Measurements from ENCODE around the gene GLUD2. TPM values are rescaled to one million over a fixed set of nuclear protein-coding genes. Genes with fewer than 3 reads are reported as not detected.

Gene GLUD2
- total RNA-seq, 5 donors from 2014 or later (not counting 1 experiment from before 2014, with no cell fraction given), result 0.13 to 0.39 (median 0.29) TPM; not detected in 2

GRCh38 chrX:121011254-121011653, 36.2 kb upstream of the GLUD2 start:
- H3K4me3 ChIP-seq (ENCODE audit: control insufficient read depth in 1 of 2, extremely low read depth in 1 of 2, low read length in 1 of 2), result no peak overlapping the region
- H3K9me3 Mint-ChIP-seq, result peaks cover under 1 to 16% (median 2%) of the 10 kb centered on the region in 3 donors
- DNase-seq, result no peak
- ChIA-PET POLR2A (no interaction called here), CTCF (no interaction called here)
- no peak for ATAC-seq (replicated peaks in 1 of 4)
- no peak overlapping the region for H3K27ac ChIP-seq (ENCODE audit: low read length)
- H3K27ac Mint-ChIP-seq, result no peak overlapping the region
- H3K27me3 Mint-ChIP-seq, result peaks cover 1 to 27% of the 10 kb centered on the region in 2 donors
- WGBS (ENCODE audit: insufficient coverage), result no CpG with 5 or more reads among the region's 7 CpGs
- no peaks in the 10 kb centered on the region for H3K9me3 ChIP-seq
- no peaks in the 10 kb centered on the region for H3K27me3 ChIP-seq (replicated peaks in 1 of 2; ENCODE audit: control insufficient read depth in 2 of 2, extremely low read depth in 1 of 2, insufficient read depth in 2 of 2, low read length in 1 of 2)
- H3K4me1 Mint-ChIP-seq, result no peaks in the 10 kb centered on the region
- H3K4me1 ChIP-seq (ENCODE audit: control insufficient read depth in 1 of 2, extremely low read depth in 1 of 2, insufficient read depth in 2 of 2, low read length in 2 of 2), result no peaks in the 10 kb centered on the region
- H3K36me3 ChIP-seq (ENCODE audit: control insufficient read depth in 2 of 2, extremely low read depth in 1 of 2, insufficient read depth in 1 of 2, low read length in 1 of 2), result no peaks in the 10 kb centered on the region
- no peak overlapping the region for H3K4me3 Mint-ChIP-seq
- no peaks in the 10 kb centered on the region for H3K36me3 Mint-ChIP-seq

- Histone ChIP-seq H3K4me3 (ENCODE audit: control insufficient read depth in 1 of 2, extremely low read depth in 1 of 2, low read length in 1 of 2) (no peak overlapping the region), H3K4me1 (ENCODE audit: control insufficient read depth in 1 of 2, extremely low read depth in 1 of 2, insufficient read depth in 2 of 2, low read length in 2 of 2) (no peaks in the 10 kb centered on the region), H3K27me3 (replicated peaks in 1 of 2; ENCODE audit: control insufficient read depth in 2 of 2, extremely low read depth in 1 of 2, insufficient read depth in 2 of 2, low read length in 1 of 2) (no peaks in the 10 kb centered on the region), H3K36me3 (ENCODE audit: control insufficient read depth in 2 of 2, extremely low read depth in 1 of 2, insufficient read depth in 1 of 2, low read length in 1 of 2) (no peaks in the 10 kb centered on the region), H3K27ac (ENCODE audit: low read length) (no peak overlapping the region), H3K9me3 (no peaks in the 10 kb centered on the region)
- peaks cover 0 to 16% (median 2%) of the 10 kb centered on the region in 3 donors for H3K9me3 Mint-ChIP-seq
- H3K27me3 Mint-ChIP-seq, result peaks cover 1 to 23% of the 10 kb centered on the region in 2 donors
- DNase-seq (no peak), ATAC-seq (replicated peaks in 1 of 4) (no peak)
- no peak overlapping the region for H3K4me3 Mint-ChIP-seq
- no peaks in the 10 kb centered on the region for H3K36me3 Mint-ChIP-seq
- ChIA-PET POLR2A (no interaction called here), CTCF (no interaction called here)
- H3K4me1 Mint-ChIP-seq, result no peaks in the 10 kb centered on the region
- no peak overlapping the region for H3K27ac Mint-ChIP-seq
Measured at GRCh38 chrX:121013897-121014455, 33.4 kb upstream of the GLUD2 start.

- no peak for ATAC-seq (replicated peaks in 1 of 4)
- Histone ChIP-seq H3K27me3 (replicated peaks in 1 of 2; ENCODE audit: control insufficient read depth in 2 of 2, extremely low read depth in 1 of 2, insufficient read depth in 2 of 2, low read length in 1 of 2) (no peaks in the 10 kb centered on the region), H3K9me3 (no peaks in the 10 kb centered on the region), H3K36me3 (ENCODE audit: control insufficient read depth in 2 of 2, extremely low read depth in 1 of 2, insufficient read depth in 1 of 2, low read length in 1 of 2) (no peaks in the 10 kb centered on the region), H3K4me3 (ENCODE audit: control insufficient read depth in 1 of 2, extremely low read depth in 1 of 2, low read length in 1 of 2) (no peak overlapping the region), H3K4me1 (ENCODE audit: control insufficient read depth in 1 of 2, extremely low read depth in 1 of 2, insufficient read depth in 2 of 2, low read length in 2 of 2) (no peaks in the 10 kb centered on the region), H3K27ac (ENCODE audit: low read length) (no peak overlapping the region)
- WGBS (ENCODE audit: insufficient coverage), result no CpG with 5 or more reads among the region's 2 CpGs
- Mint-ChIP-seq H3K27ac (no peak overlapping the region), H3K27me3 (peaks cover 1 to 23% of the 10 kb centered on the region in 2 donors), H3K4me3 (no peak overlapping the region), H3K9me3 (peaks cover 0 to 16% (median 2%) of the 10 kb centered on the region in 3 donors), H3K4me1 (no peaks in the 10 kb centered on the region), H3K36me3 (no peaks in the 10 kb centered on the region)
- CTCF ChIA-PET, result no interaction called here
- POLR2A ChIA-PET, result no interaction called here
- no peak for DNase-seq
Measured at GRCh38 chrX:121014826-121015225, 32.6 kb upstream of the GLUD2 start.

- ATAC-seq (replicated peaks in 1 of 4) (no peak), DNase-seq (no peak)
- Mint-ChIP-seq H3K4me1 (no peaks in the 10 kb centered on the region), H3K27ac (no peak overlapping the region), H3K4me3 (no peak overlapping the region), H3K27me3 (peaks cover 0 to 19% of the 10 kb centered on the region in 2 donors), H3K36me3 (no peaks in the 10 kb centered on the region), H3K9me3 (no peaks in the 10 kb centered on the region)
- POLR2A ChIA-PET, result no interaction called here
- H3K4me3 ChIP-seq (ENCODE audit: control insufficient read depth in 1 of 2, extremely low read depth in 1 of 2, low read length in 1 of 2), result no peak overlapping the region
- no CpG with 5 or more reads among the region's 1 CpG for WGBS (ENCODE audit: insufficient coverage)
- no peaks in the 10 kb centered on the region for H3K27me3 ChIP-seq (replicated peaks in 1 of 2; ENCODE audit: control insufficient read depth in 2 of 2, extremely low read depth in 1 of 2, insufficient read depth in 2 of 2, low read length in 1 of 2)
- no peaks in the 10 kb centered on the region for H3K9me3 ChIP-seq
- CTCF ChIA-PET, result no interaction called here
- H3K4me1 ChIP-seq (ENCODE audit: control insufficient read depth in 1 of 2, extremely low read depth in 1 of 2, insufficient read depth in 2 of 2, low read length in 2 of 2), result no peaks in the 10 kb centered on the region
- H3K36me3 ChIP-seq (ENCODE audit: control insufficient read depth in 2 of 2, extremely low read depth in 1 of 2, insufficient read depth in 1 of 2, low read length in 1 of 2), result no peaks in the 10 kb centered on the region
- no peak overlapping the region for H3K27ac ChIP-seq (ENCODE audit: low read length)
Measured at GRCh38 chrX:121028419-121028818, 19.0 kb upstream of the GLUD2 start.

- H3K9me3 ChIP-seq, result no peaks in the 10 kb centered on the region
- CTCF ChIA-PET, result interaction anchor here in 1 of 2 donors (0.5 kb wide), 1 partner anchor 994 kb away, joined by 3 read pairs; no protein-coding TSS in a partner anchor
Measured at GRCh38 chrX:121030083-121030482, 17.3 kb upstream of the GLUD2 start.

GRCh38 chrX:121032531-121032930, 14.9 kb upstream of the GLUD2 start:
- Mint-ChIP-seq H3K4me1 (no peaks in the 10 kb centered on the region), H3K27me3 (peaks cover 0 to 23% of the 10 kb centered on the region in 2 donors), H3K9me3 (no peaks in the 10 kb centered on the region), H3K36me3 (no peaks in the 10 kb centered on the region), H3K4me3 (no peak overlapping the region), H3K27ac (no peak overlapping the region)
- ATAC-seq (replicated peaks in 1 of 4) (no peak), DNase-seq (no peak)
- Histone ChIP-seq H3K36me3 (ENCODE audit: control insufficient read depth in 2 of 2, extremely low read depth in 1 of 2, insufficient read depth in 1 of 2, low read length in 1 of 2) (no peaks in the 10 kb centered on the region), H3K27ac (ENCODE audit: low read length) (no peak overlapping the region), H3K27me3 (replicated peaks in 1 of 2; ENCODE audit: control insufficient read depth in 2 of 2, extremely low read depth in 1 of 2, insufficient read depth in 2 of 2, low read length in 1 of 2) (no peaks in the 10 kb centered on the region), H3K9me3 (no peaks in the 10 kb centered on the region), H3K4me1 (ENCODE audit: control insufficient read depth in 1 of 2, extremely low read depth in 1 of 2, insufficient read depth in 2 of 2, low read length in 2 of 2) (no peaks in the 10 kb centered on the region), H3K4me3 (ENCODE audit: control insufficient read depth in 1 of 2, extremely low read depth in 1 of 2, low read length in 1 of 2) (no peak overlapping the region)
- WGBS (ENCODE audit: insufficient coverage), result no CpG with 5 or more reads among the region's 2 CpGs
- CTCF ChIA-PET, result no interaction called here
- POLR2A ChIA-PET, result no interaction called here

More at GRCh38 chrX:121030083-121030482, 17.3 kb upstream of the GLUD2 start:
- H3K27me3 ChIP-seq (replicated peaks in 1 of 2; ENCODE audit: control insufficient read depth in 2 of 2, extremely low read depth in 1 of 2, insufficient read depth in 2 of 2, low read length in 1 of 2), result no peaks in the 10 kb centered on the region
- Mint-ChIP-seq H3K4me1 (no peaks in the 10 kb centered on the region), H3K27ac (no peak overlapping the region), H3K4me3 (no peak overlapping the region), H3K27me3 (peaks cover 0 to 23% of the 10 kb centered on the region in 2 donors), H3K9me3 (no peaks in the 10 kb centered on the region), H3K36me3 (no peaks in the 10 kb centered on the region)
- DNase-seq (no peak), ATAC-seq (replicated peaks in 1 of 4) (no peak)
- no peaks in the 10 kb centered on the region for H3K4me1 ChIP-seq (ENCODE audit: control insufficient read depth in 1 of 2, extremely low read depth in 1 of 2, insufficient read depth in 2 of 2, low read length in 2 of 2)
- WGBS (ENCODE audit: insufficient coverage), result no CpG with 5 or more reads among the region's 4 CpGs
- no peak overlapping the region for H3K4me3 ChIP-seq (ENCODE audit: control insufficient read depth in 1 of 2, extremely low read depth in 1 of 2, low read length in 1 of 2)
- no peaks in the 10 kb centered on the region for H3K36me3 ChIP-seq (ENCODE audit: control insufficient read depth in 2 of 2, extremely low read depth in 1 of 2, insufficient read depth in 1 of 2, low read length in 1 of 2)
- POLR2A ChIA-PET, result no interaction called here
- H3K27ac ChIP-seq (ENCODE audit: low read length), result no peak overlapping the region

- ChIA-PET CTCF (no interaction called here), POLR2A (no interaction called here)
- Histone ChIP-seq H3K4me1 (ENCODE audit: control insufficient read depth in 1 of 2, extremely low read depth in 1 of 2, insufficient read depth in 2 of 2, low read length in 2 of 2) (no peaks in the 10 kb centered on the region), H3K36me3 (ENCODE audit: control insufficient read depth in 2 of 2, extremely low read depth in 1 of 2, insufficient read depth in 1 of 2, low read length in 1 of 2) (no peaks in the 10 kb centered on the region), H3K27me3 (replicated peaks in 1 of 2; ENCODE audit: control insufficient read depth in 2 of 2, extremely low read depth in 1 of 2, insufficient read depth in 2 of 2, low read length in 1 of 2) (no peaks in the 10 kb centered on the region), H3K27ac (ENCODE audit: low read length) (no peak overlapping the region), H3K4me3 (ENCODE audit: control insufficient read depth in 1 of 2, extremely low read depth in 1 of 2, low read length in 1 of 2) (no peak overlapping the region), H3K9me3 (no peaks in the 10 kb centered on the region)
- H3K9me3 Mint-ChIP-seq, result no peaks in the 10 kb centered on the region
- H3K27ac Mint-ChIP-seq, result no peak overlapping the region
- no peaks in the 10 kb centered on the region for H3K4me1 Mint-ChIP-seq
- H3K36me3 Mint-ChIP-seq, result no peaks in the 10 kb centered on the region
- no CpG with 5 or more reads among the region's 3 CpGs for WGBS (ENCODE audit: insufficient coverage)
- H3K4me3 Mint-ChIP-seq, result no peak overlapping the region
- ATAC-seq (replicated peaks in 1 of 4) (no peak), DNase-seq (no peak)
- peaks cover 0 to 23% of the 10 kb centered on the region in 2 donors for H3K27me3 Mint-ChIP-seq
Measured at GRCh38 chrX:121036137-121036536, 11.3 kb upstream of the GLUD2 start.
